Panc1 (cell line): ENCODE results near the gene SSBP3. TPM values are rescaled to one million over a fixed set of nuclear protein-coding genes. Genes with fewer than 3 reads are reported as not detected.

Source experiments
- ATAC-seq: fragments of 200-7000 bp; cut with Tn5 transposase; 2 replicates; pipeline ENCODE4 v1.9.1; 2020; ENCODE audit warnings: mild to moderate bottlenecking, moderate library complexity
- BruUV-seq: library from RNA; stranded (reverse); fragments of 400-500 nt; replicated peaks from 2 replicates; lab custom pipeline; 2021; lab: Mats Ljungman, UMichigan
- CTCF ChIA-PET: fragments of 300-600 bp; sonication (Branson Sonifier 250); formaldehyde crosslinking; loops from one replicate; lab custom pipeline; 2022; ENCODE audit warnings: antibody characterized with exemption; lab: Charles Lee
- POLR2A ChIA-PET: fragments of 300-600 bp; sonication (Branson Sonifier 250); formaldehyde crosslinking; loops from one replicate; lab custom pipeline; 2022; ENCODE audit warnings: antibody characterized with exemption; lab: Charles Lee
- DNase-seq: peaks from one replicate; pipeline ENCODE4 v3.0.0-alpha.2; 2010; ENCODE audit warnings: low read depth, low spot score
- H3K27ac ChIP-seq: 2 replicates; pipeline ENCODE4 v1.5.1; 2011; ENCODE audit warnings: mild to moderate bottlenecking, low read length, inconsistent platforms
- H3K27me3 ChIP-seq: fragments of 200-500 bp; sonication (Bioruptor generic); 2 replicates; pipeline ENCODE4 v1.6.0; 2014; ENCODE audit warnings: low read length, inconsistent platforms; ENCODE audit not compliant: control insufficient read depth, insufficient read depth
- H3K36me3 ChIP-seq: fragments of 200-500 bp; sonication (Bioruptor generic); 2 replicates; pipeline ENCODE4 v1.5.1; 2014; ENCODE audit warnings: inconsistent platforms, mild to moderate bottlenecking, low read length, moderate library complexity; ENCODE audit not compliant: control insufficient read depth, insufficient read depth
- H3K4me1 ChIP-seq: 2 replicates; pipeline ENCODE4 v1.5.1; 2011; ENCODE audit warnings: inconsistent platforms, mild to moderate bottlenecking, low read length, moderate library complexity; ENCODE audit not compliant: control insufficient read depth, insufficient read depth
- H3K4me3 ChIP-seq, 2 experiments: 2 replicates each; pipeline ENCODE4 v1.5.1; 2011 to 2012; ENCODE audit warnings: low read depth in 2 of 2, low read length in 2 of 2, mild to moderate bottlenecking in 2 of 2, inconsistent platforms in 1 of 2, moderate library complexity in 1 of 2
- H3K9me3 ChIP-seq: fragments of 200-500 bp; sonication (Bioruptor generic); 2 replicates; pipeline ENCODE4 v1.5.1; 2014; ENCODE audit warnings: low read depth, mild to moderate bottlenecking, inconsistent platforms, low read length, moderate library complexity; ENCODE audit not compliant: control insufficient read depth, insufficient read depth
- CTCF ChIP-seq: fragments of 450-650 bp; IDR thresholded peaks from 2 replicates; pipeline ENCODE4 v1.5.1; 2017; ENCODE audit warnings: mild to moderate bottlenecking
- POLR2AphosphoS5 ChIP-seq: IDR thresholded peaks from 2 replicates; pipeline ENCODE4 v1.6.1; 2012; ENCODE audit warnings: mild to moderate bottlenecking, low read depth, low read length, moderate library complexity
- REST ChIP-seq, 2 experiments: IDR thresholded peaks; 2 replicates each; pipeline ENCODE4 v1.6.1; 2011 to 2012; ENCODE audit warnings: low read depth in 2 of 2, control low read depth in 1 of 2, low read length in 1 of 2, mild to moderate bottlenecking in 1 of 2, moderate library complexity in 1 of 2; ENCODE audit not compliant: insufficient read depth in 1 of 2
- SIN3A ChIP-seq: IDR thresholded peaks from 2 replicates; pipeline ENCODE4 v1.6.1; 2012; ENCODE audit warnings: low read depth, mild to moderate bottlenecking, low read length, moderate library complexity, borderline replicate concordance; ENCODE audit not compliant: insufficient read depth
- TCF7L2 ChIP-seq: IDR thresholded peaks from 2 replicates; pipeline ENCODE4 v1.6.1; 2011; ENCODE audit warnings: mild to moderate bottlenecking, low read depth, low read length, inconsistent platforms
- in situ Hi-C: cut with HindIII; loops from 2 replicates; pipeline ENCODE4 v1.10.0; 2016; ENCODE audit warnings: low sequenced_read_pairs, low pct_unique_long_range_greater_than_20kb
- intact Hi-C: fragments of 100-400 bp; cut with micrococcal nuclease; formaldehyde crosslinking; loops from one replicate; pipeline ENCODE4 v1.10.0; 2022; ENCODE audit not compliant: unreplicated experiment
- total RNA-seq: library from RNA; stranded (reverse); gene quantifications from one replicate; pipeline ENCODE4 v1.2.1, GENCODE V29; 2021; ENCODE audit not compliant: unreplicated experiment

SSBP3 gene
- total RNA-seq, 1 experiment from 2014 or later = 22.5 TPM

GRCh38 chr1:54337034-54337433, 69.2 kb downstream of the SSBP3 start:
- ChIA-PET CTCF (no interaction called here), POLR2A (interaction anchor here (0.7 kb wide), 1 partner anchor 22 kb away, joined by 6 read pairs; no protein-coding TSS in a partner anchor)
- BruUV-seq = no TSS peak
- Histone ChIP-seq H3K4me1 (no peaks in the 10 kb centered on the region; the same call in 1 of the 2 replicates), H3K27me3 (no peaks in the 10 kb centered on the region), H3K27ac (no peak overlapping the region), H3K4me3 (no peak overlapping the region), H3K36me3 (no peaks in the 10 kb centered on the region), H3K9me3 (no peaks in the 10 kb centered on the region)
- intact Hi-C loops (no loop called here), in situ Hi-C loops (no loop called here)
- TF ChIP-seq TCF7L2 (no peak), SIN3A (no peak), REST (IDR thresholded peaks at IDR 0.05; ENCODE audit: insufficient read depth in 1 of 2, low read depth in 2 of 2, low read length in 1 of 2) (no peak), CTCF (no peak), POLR2AphosphoS5 (no peak)
- DNase-seq (no peak), ATAC-seq (no peak)

GRCh38 chr1:54336116-54336515, 70.1 kb downstream of the SSBP3 start:
- ChIA-PET CTCF (no interaction called here), POLR2A (no interaction called here)
- H3K4me1 ChIP-seq = no peaks in the 10 kb centered on the region; the same call in 1 of the 2 replicates
- in situ Hi-C loops (no loop called here), intact Hi-C loops (no loop called here)
- TF ChIP-seq TCF7L2 = no peak
- no peak for TF ChIP-seq REST (IDR thresholded peaks at IDR 0.05; ENCODE audit: insufficient read depth in 1 of 2, low read depth in 2 of 2, low read length in 1 of 2)
- TF ChIP-seq CTCF = no peak
- TF ChIP-seq SIN3A = no peak
- no peak for TF ChIP-seq POLR2AphosphoS5
- DNase-seq = no peak
- ATAC-seq = no peak
- H3K27me3 ChIP-seq = no peaks in the 10 kb centered on the region
- no peaks in the 10 kb centered on the region for H3K9me3 ChIP-seq
- no peak overlapping the region for H3K4me3 ChIP-seq
- H3K36me3 ChIP-seq = no peaks in the 10 kb centered on the region
- BruUV-seq = no TSS peak
- H3K27ac ChIP-seq = no peak overlapping the region
